Endothelial cell of hepatic sinusoid (primary cell): ENCODE data around the gene ETFRF1.

Experiments
- in situ Hi-C: cut with HindIII; loops from 2 replicates; pipeline ENCODE4 v1.10.0; 2017; ENCODE audit warnings: low sequenced_read_pairs

ETFRF1 gene

GRCh38 chr12:25195056-25195971, at the start of gene ETFRF1, which contains the start of gene DNAI7:
Gene ETFRF1, plus strand, starts transcription at chr12:25195237. Its CDS starts 8,720 bp downstream, at chr12:25203957.
Gene DNAI7, minus strand, starts transcription at chr12:25195160. Its CDS starts 82 bp downstream, at chr12:25195078.
- in situ Hi-C loops: no loop called here

- in situ Hi-C loops: no loop called here
Measured at GRCh38 chr12:25146686-25147085, 48.4 kb upstream of the ETFRF1 start.

- in situ Hi-C loops: no loop called here
Measured at GRCh38 chr12:25151476-25151875, 43.6 kb upstream of the ETFRF1 start.

GRCh38 chr12:25152055-25152454, 43.0 kb upstream of the ETFRF1 start:
- in situ Hi-C loops: no loop called here

GRCh38 chr12:25155022-25155576, 39.9 kb upstream of the ETFRF1 start:
- in situ Hi-C loops: no loop called here

GRCh38 chr12:25156061-25156460, 39.0 kb upstream of the ETFRF1 start:
- in situ Hi-C loops: no loop called here

- in situ Hi-C loops: no loop called here
Measured at GRCh38 chr12:25162866-25163265, 32.2 kb upstream of the ETFRF1 start.

GRCh38 chr12:25182765-25183164, 12.3 kb upstream of the ETFRF1 start:
- in situ Hi-C loops: no loop called here

GRCh38 chr12:25184132-25184531, 10.9 kb upstream of the ETFRF1 start:
- in situ Hi-C loops: no loop called here

GRCh38 chr12:25186038-25186787, 8.8 kb upstream of the ETFRF1 start:
- in situ Hi-C loops: no loop called here

GRCh38 chr12:25186788-25187402, 8.1 kb upstream of the ETFRF1 start:
- in situ Hi-C loops: no loop called here

GRCh38 chr12:25187781-25188180, 7.3 kb upstream of the ETFRF1 start:
- in situ Hi-C loops: no loop called here

- in situ Hi-C loops: no loop called here
Measured at GRCh38 chr12:25189656-25190055, 5.4 kb upstream of the ETFRF1 start.

- in situ Hi-C loops: no loop called here
Measured at GRCh38 chr12:25190793-25191192, 4.2 kb upstream of the ETFRF1 start.

GRCh38 chr12:25194214-25194613, 823 bp upstream of the ETFRF1 start:
- in situ Hi-C loops: no loop called here

- in situ Hi-C loops: no loop called here
Measured at GRCh38 chr12:25194722-25195055, 348 bp upstream of the ETFRF1 start.

- in situ Hi-C loops: no loop called here
Measured at GRCh38 chr12:25197608-25198007, 2.6 kb downstream of the ETFRF1 start.

- in situ Hi-C loops: no loop called here
Measured at GRCh38 chr12:25200703-25201102, 5.7 kb downstream of the ETFRF1 start.

GRCh38 chr12:25202137-25202536, 7.1 kb downstream of the ETFRF1 start:
- in situ Hi-C loops: no loop called here

- in situ Hi-C loops: no loop called here
Measured at GRCh38 chr12:25207411-25207810, 12.4 kb downstream of the ETFRF1 start.

- in situ Hi-C loops: no loop called here
Measured at GRCh38 chr12:25207846-25208245, 12.8 kb downstream of the ETFRF1 start.
